Stomach (tissue), 9 donors: ENCODE measurements around the gene SERBP1. TPM values are rescaled to one million over a fixed set of nuclear protein-coding genes. Genes with fewer than 3 reads are reported as not detected.
A peak's percentile ranks its signal among the peaks of the same experiment; 100 is the strongest.

Experiments
- DNase-seq, 2 donors: peaks; one replicate each; pipeline versions ENCODE4 v3.0.0 to v3.0.0-alpha.2; 2013 to 2019
- H3K27ac ChIP-seq, 5 donors: fragments of 200-600 bp in 4 of 5; sonication (generic) in 4 of 5; one replicate each; pipeline ENCODE4 v1.5.1; 2013 to 2019; ENCODE audit warnings: mild to moderate bottlenecking in 1 of 5, moderate library complexity in 1 of 5
- H3K27me3 ChIP-seq, 3 donors: fragments of 200-600 bp; sonication (generic); one replicate each; pipeline ENCODE4 v1.5.1; 2017 to 2019; ENCODE audit warnings: mixed run types in 1 of 3
- H3K36me3 ChIP-seq, 4 donors: fragments of 200-600 bp; sonication (generic); 1 replicate in 3 of 4; 2 replicates in 1 of 4; pipeline ENCODE4 v1.5.1; 2016 to 2019
- H3K4me1 ChIP-seq, 4 donors: fragments of 200-600 bp; sonication (generic); one replicate each; pipeline ENCODE4 v1.5.1; 2016 to 2019
- H3K4me3 ChIP-seq, 4 donors: fragments of 200-600 bp; sonication (generic) in 3 of 4; one replicate each; pipeline ENCODE4 v1.5.1; 2016 to 2019; ENCODE audit warnings: mild to moderate bottlenecking in 1 of 4
- H3K9me3 ChIP-seq, 4 donors: fragments of 200-600 bp; sonication (generic); one replicate each; pipeline ENCODE4 v1.5.1; 2016 to 2019
- CTCF ChIP-seq, 7 experiments: fragments of 450-650 bp in 4 of 7; fragments of 200-600 bp in 3 of 7; sonication (generic) in 3 of 7; IDR thresholded peaks; one replicate each; pipeline ENCODE4 v1.5.1; 2016 to 2019; ENCODE audit warnings: antibody characterized with exemption in 7 of 7, control low read depth in 2 of 7, mild to moderate bottlenecking in 1 of 7
- EP300 ChIP-seq: sonication (generic); formaldehyde crosslinking; IDR thresholded peaks from one replicate; pipeline ENCODE4 v1.6.1; 2017; ENCODE audit warnings: antibody characterized with exemption
- POLR2A ChIP-seq, 4 donors: fragments of 450-650 bp; IDR thresholded peaks; one replicate each; pipeline ENCODE4 v1.6.1; 2016; ENCODE audit warnings: antibody characterized with exemption in 4 of 4, control low read depth in 2 of 4, mild to moderate bottlenecking in 1 of 4, moderate library complexity in 1 of 4
- POLR2AphosphoS5 ChIP-seq, 3 donors: sonication (generic); formaldehyde crosslinking; IDR thresholded peaks; one replicate each; pipeline ENCODE4 v1.6.1; 2016; ENCODE audit warnings: antibody characterized with exemption in 3 of 3
- WGBS, 5 donors: extraction: QIAGEN DNeasy Blood & Tissue Kit in 3 of 5; methylation state at CpG; one replicate each; pipeline versions ENCODE4 v1.1.5 to v1.1.7; 2013 to 2018; 5-methylcytosine and 5-hydroxymethylcytosine counted together
- intact Hi-C: fragments of 100-400 bp; cut with DNase I; formaldehyde crosslinking; loops from one replicate; pipeline ENCODE4 v1.15.1; 2023; ENCODE audit warnings: low total_unique reads
- polyA plus RNA-seq, 3 donors: library from polyadenylated mRNA; stranded (reverse); fragments of 200-250 nt; gene quantifications; one replicate each; pipeline ENCODE4 v1.2.3, GENCODE V29; 2013
- small RNA-seq, 4 donors: library from RNA; depleted of rRNA; stranded (forward); fragments of <200 nt; gene quantifications; one replicate each; pipeline ENCODE3, GENCODE V24; 2016
- total RNA-seq, 5 donors: library from RNA; depleted of rRNA; stranded (reverse); fragments of >200 nt; gene quantifications; one replicate each; pipeline versions ENCODE4 v1.1.0 to v1.2.3, GENCODE V29; 2014 to 2016
- donor health status: healthy with polysubstance abuse.
- donor health status: Bipolar disorder and iron deficiency.
- donor health status: healthy.

Gene SERBP1
- total and polyA plus RNA-seq, 8 donors = 66.1 to 240 (median 130) TPM

DNA sequence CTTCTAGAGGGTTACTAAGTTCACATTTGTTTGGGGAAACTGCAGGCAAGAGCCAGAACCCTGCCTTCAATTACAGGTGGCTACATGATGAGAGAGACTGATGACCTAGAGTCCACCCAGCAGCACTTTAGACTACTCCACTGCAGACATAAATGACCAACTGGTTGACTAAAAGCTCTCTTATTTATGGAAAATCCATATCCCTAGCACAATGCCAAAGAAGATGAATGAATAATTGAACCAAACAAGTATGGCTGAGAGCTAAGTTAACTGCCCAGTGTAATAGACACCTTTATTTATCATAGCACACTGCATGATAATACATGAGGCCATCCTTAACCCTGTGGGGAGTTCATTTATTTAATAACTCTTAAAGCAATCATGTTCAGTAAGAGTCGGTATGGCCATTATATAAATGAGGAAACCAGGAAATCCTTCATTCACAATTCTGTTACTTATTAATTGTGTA, 62.1 kb downstream of the SERBP1 start:
- no peaks in the 10 kb centered on the region for H3K27me3 ChIP-seq
- TF ChIP-seq EP300 (no peak), CTCF (IDR thresholded peaks at IDR 0.05) (no peak), POLR2A (IDR thresholded peaks at IDR 0.05) (no peak), POLR2AphosphoS5 (IDR thresholded peaks at IDR 0.05) (no peak)
- H3K4me3 ChIP-seq = no peak overlapping the region
- DNase-seq = no peak
- no peaks in the 10 kb centered on the region for H3K9me3 ChIP-seq
- no peak overlapping the region for H3K27ac ChIP-seq
- 66 to 85% (median 70%) methylated on average over 1 of the region's 1 CpG for WGBS, 5 donors
- intact Hi-C loops = no loop called here
- peaks cover 0 to 11% (median 6%) of the 10 kb centered on the region in 4 donors for H3K4me1 ChIP-seq
- no peaks in the 10 kb centered on the region for H3K36me3 ChIP-seq

GRCh38 chr1:67367370-67368045, 62.7 kb downstream of the SERBP1 start:
- no peaks in the 10 kb centered on the region for H3K9me3 ChIP-seq
- DNase-seq = peak; percentile 71 to 87
- WGBS, 5 donors = 22 to 32% (median 27%) methylated on average over 8 of the region's 8 CpGs
- no peaks in the 10 kb centered on the region for H3K36me3 ChIP-seq
- peaks cover 0 to 11% (median 6%) of the 10 kb centered on the region in 4 donors for H3K4me1 ChIP-seq
- intact Hi-C loops = no loop called here
- H3K27ac ChIP-seq = no peak overlapping the region
- no peak overlapping the region for H3K4me3 ChIP-seq
- TF ChIP-seq POLR2A (IDR thresholded peaks at IDR 0.05) (no peak), EP300 (no peak), POLR2AphosphoS5 (IDR thresholded peaks at IDR 0.05) (no peak)
- no peaks in the 10 kb centered on the region for H3K27me3 ChIP-seq

DNA sequence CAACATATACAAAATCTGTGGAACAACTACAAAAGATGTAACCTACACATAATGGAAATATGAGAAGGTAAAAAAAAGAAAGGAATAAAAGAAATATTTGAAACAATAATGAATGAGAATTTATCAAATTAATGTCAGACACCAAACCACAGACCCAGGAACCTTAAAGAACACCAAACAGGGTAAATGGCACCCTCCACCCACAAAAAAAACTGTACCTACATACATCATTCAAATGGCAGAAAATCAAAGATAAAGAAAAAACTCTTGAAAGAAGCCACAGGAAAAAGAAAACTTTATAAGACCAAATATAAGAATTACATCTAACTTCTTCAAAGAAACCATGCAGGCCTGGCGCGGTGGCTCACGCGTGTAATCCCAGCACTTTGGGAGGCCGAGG, 68.6 kb downstream of the SERBP1 start:
- H3K9me3 ChIP-seq = no peaks in the 10 kb centered on the region
- H3K4me3 ChIP-seq = no peak overlapping the region
- H3K27me3 ChIP-seq = no peaks in the 10 kb centered on the region
- DNase-seq = no peak
- 93 to 98% (median 96%) methylated on average over 5 of the region's 5 CpGs for WGBS, 5 donors
- intact Hi-C loops = no loop called here
- TF ChIP-seq CTCF (IDR thresholded peaks at IDR 0.05) = no peak
- TF ChIP-seq EP300 = no peak
- no peak for TF ChIP-seq POLR2A (IDR thresholded peaks at IDR 0.05)
- no peak for TF ChIP-seq POLR2AphosphoS5 (IDR thresholded peaks at IDR 0.05)
- H3K4me1 ChIP-seq = no peaks in the 10 kb centered on the region
- H3K27ac ChIP-seq = no peak overlapping the region
- no peaks in the 10 kb centered on the region for H3K36me3 ChIP-seq

- no peaks in the 10 kb centered on the region for H3K4me1 ChIP-seq
- DNase-seq = no peak
- H3K27me3 ChIP-seq = no peaks in the 10 kb centered on the region
- TF ChIP-seq CTCF (IDR thresholded peaks at IDR 0.05) = no peak
- no peak for TF ChIP-seq POLR2AphosphoS5 (IDR thresholded peaks at IDR 0.05)
- intact Hi-C loops = no loop called here
- no peak overlapping the region for H3K27ac ChIP-seq
- no peaks in the 10 kb centered on the region for H3K36me3 ChIP-seq
- 39 to 100% (median 92%) methylated on average over 1 of the region's 1 CpG for WGBS, 5 donors
- no peaks in the 10 kb centered on the region for H3K9me3 ChIP-seq
- H3K4me3 ChIP-seq = no peak overlapping the region
These were observed 70.6 kb downstream of the SERBP1 start for GRCh38 chr1:67359592-67359991.

Small RNA genes within 50 kb of the gene (small RNA-seq; reads per million reads assigned to genes)
- gene RNU6-387P = 0 reads per million in 4 donors

Other genes with a start within 250 kb of the SERBP1 start
- 1 to 10 TPM in 1 of 5 donors, under 1 TPM in 2, not detected in 2; 0.29 to 1.2 (median 0.92) TPM for gene IL12RB2, start 122.5 kb downstream of the SERBP1 start, total RNA-seq
- under 1 TPM in 2 of 3 donors, not detected in 1; 0.06 to 0.18 TPM for gene IL12RB2, start 122.5 kb downstream of the SERBP1 start, polyA plus RNA-seq